Natural killer cell treated with Interleukin-12 subunit alpha and Interleukin-12 subunit beta and Interleukin-15 and Interleukin-18, amount 100 ng/mL, for 72 hours (primary cell): ENCODE data around the gene MYOCD. TPM values are rescaled to one million over a fixed set of nuclear protein-coding genes. Genes with fewer than 3 reads are reported as not detected.

Source experiments
- ATAC-seq, 2 donors: fragments of 150-1000 bp; cut with Tn5 transposase in 1 of 2; sonication (Bioruptor Pico), chemical (Tn5 transposase) in 1 of 2; 2 replicates each; pipeline ENCODE4 v1.10.0; 2021
- DNase-seq: peaks from one replicate; pipeline ENCODE4 v3.0.0; 2022; ENCODE audit warnings: low spot score
- H3K27ac Mint-ChIP-seq, 2 donors: 1 replicate in 1 of 2; 2 replicates in 1 of 2; pipeline ENCODE4 v1.8.0; 2022; ENCODE audit warnings: mixed read lengths in 2 of 2, mild to moderate bottlenecking in 1 of 2, moderate library complexity in 1 of 2
- H3K27me3 Mint-ChIP-seq, 2 donors: 1 replicate in 1 of 2; 2 replicates in 1 of 2; pipeline ENCODE4 v1.8.0; 2022; ENCODE audit warnings: mixed read lengths in 2 of 2
- H3K36me3 Mint-ChIP-seq: one replicate; pipeline ENCODE4 v1.8.0; 2022; ENCODE audit warnings: mixed read lengths
- H3K4me1 Mint-ChIP-seq, 2 donors: 1 replicate in 1 of 2; 2 replicates in 1 of 2; pipeline ENCODE4 v1.8.0; 2022; ENCODE audit warnings: low read depth in 2 of 2, mixed read lengths in 2 of 2, mild to moderate bottlenecking in 1 of 2
- H3K4me3 Mint-ChIP-seq: one replicate; pipeline ENCODE4 v1.8.0; 2022; ENCODE audit warnings: mixed read lengths
- H3K9me3 Mint-ChIP-seq: 2 replicates; pipeline ENCODE4 v1.8.0; 2022; ENCODE audit warnings: mixed read lengths
- total RNA-seq, 2 donors: library from RNA; stranded (reverse); gene quantifications; one replicate each; pipeline ENCODE4 v1.2.3, GENCODE V29; 2022

The MYOCD gene
- not detected for total RNA-seq

GRCh38 chr17:12665263-12666210 lies at the start of gene MYOCD:
TSS of gene MYOCD (plus strand) at chr17:12665890. CDS start at chr17:12666189, 299 bp downstream.
- no peak within 1 kb of the TSS for H3K4me3 Mint-ChIP-seq
- H3K4me1 Mint-ChIP-seq = no peaks in the 10 kb centered on the region
- H3K9me3 Mint-ChIP-seq = peaks cover 2% of the 10 kb centered on the region
- peaks cover 36 to 57% of the 10 kb centered on the region in 2 donors for H3K27me3 Mint-ChIP-seq
- no peak for ATAC-seq
- no peak for DNase-seq
- H3K27ac Mint-ChIP-seq = no peak within 1 kb of the TSS
- no peaks in the 10 kb centered on the region for H3K36me3 Mint-ChIP-seq

- Mint-ChIP-seq H3K36me3 (no peaks in the 10 kb centered on the region), H3K9me3 (peaks cover 5% of the 10 kb centered on the region), H3K27me3 (no peaks in the 10 kb centered on the region), H3K27ac (no peak overlapping the region), H3K4me3 (no peak overlapping the region), H3K4me1 (no peaks in the 10 kb centered on the region)
- ATAC-seq (no peak), DNase-seq (no peak)
Measured at GRCh38 chr17:12616161-12616560, 49.5 kb upstream of the MYOCD start.

GRCh38 chr17:12618557-12618956 lies 47.1 kb upstream of the MYOCD start:
- Mint-ChIP-seq H3K4me3 (no peak overlapping the region), H3K36me3 (no peaks in the 10 kb centered on the region), H3K4me1 (no peaks in the 10 kb centered on the region), H3K9me3 (peaks cover 11% of the 10 kb centered on the region), H3K27me3 (no peaks in the 10 kb centered on the region), H3K27ac (no peak overlapping the region)
- DNase-seq = no peak
- ATAC-seq = no peak

GRCh38 chr17:12619459-12620199 lies 46.1 kb upstream of the MYOCD start:
- no peaks in the 10 kb centered on the region for H3K27me3 Mint-ChIP-seq
- H3K4me1 Mint-ChIP-seq = no peaks in the 10 kb centered on the region
- peaks cover 10% of the 10 kb centered on the region for H3K9me3 Mint-ChIP-seq
- no peaks in the 10 kb centered on the region for H3K36me3 Mint-ChIP-seq
- DNase-seq = no peak
- no peak for ATAC-seq
- no peak overlapping the region for H3K4me3 Mint-ChIP-seq
- no peak overlapping the region for H3K27ac Mint-ChIP-seq

GRCh38 chr17:12620200-12620720 lies 45.4 kb upstream of the MYOCD start:
- no peak for DNase-seq
- no peaks in the 10 kb centered on the region for H3K27me3 Mint-ChIP-seq
- peaks cover 10% of the 10 kb centered on the region for H3K9me3 Mint-ChIP-seq
- no peak overlapping the region for H3K4me3 Mint-ChIP-seq
- no peaks in the 10 kb centered on the region for H3K4me1 Mint-ChIP-seq
- H3K36me3 Mint-ChIP-seq = no peaks in the 10 kb centered on the region
- no peak overlapping the region for H3K27ac Mint-ChIP-seq
- ATAC-seq = no peak

- Mint-ChIP-seq H3K9me3 (peaks cover 10% of the 10 kb centered on the region), H3K27ac (no peak overlapping the region), H3K4me3 (no peak overlapping the region), H3K27me3 (no peaks in the 10 kb centered on the region), H3K36me3 (no peaks in the 10 kb centered on the region), H3K4me1 (no peaks in the 10 kb centered on the region)
- no peak for ATAC-seq
- DNase-seq = no peak
Measured at GRCh38 chr17:12622726-12623125, 43.0 kb upstream of the MYOCD start.

GRCh38 chr17:12623220-12623848 lies 42.4 kb upstream of the MYOCD start:
- peaks cover 10% of the 10 kb centered on the region for H3K9me3 Mint-ChIP-seq
- ATAC-seq (no peak), DNase-seq (no peak)
- no peaks in the 10 kb centered on the region for H3K36me3 Mint-ChIP-seq
- no peak overlapping the region for H3K27ac Mint-ChIP-seq
- no peaks in the 10 kb centered on the region for H3K4me1 Mint-ChIP-seq
- H3K4me3 Mint-ChIP-seq = no peak overlapping the region
- H3K27me3 Mint-ChIP-seq = no peaks in the 10 kb centered on the region

- Mint-ChIP-seq H3K27ac (no peak overlapping the region), H3K4me3 (no peak overlapping the region), H3K9me3 (peaks cover 10% of the 10 kb centered on the region), H3K36me3 (no peaks in the 10 kb centered on the region), H3K27me3 (no peaks in the 10 kb centered on the region), H3K4me1 (no peaks in the 10 kb centered on the region)
- no peak for DNase-seq
- ATAC-seq = no peak
Measured at GRCh38 chr17:12624211-12624610, 41.5 kb upstream of the MYOCD start.

GRCh38 chr17:12625092-12625491 lies 40.6 kb upstream of the MYOCD start:
- no peaks in the 10 kb centered on the region for H3K27me3 Mint-ChIP-seq
- DNase-seq = no peak
- peaks cover 10% of the 10 kb centered on the region for H3K9me3 Mint-ChIP-seq
- no peak for ATAC-seq
- H3K4me1 Mint-ChIP-seq = no peaks in the 10 kb centered on the region
- no peak overlapping the region for H3K27ac Mint-ChIP-seq
- H3K4me3 Mint-ChIP-seq = no peak overlapping the region
- H3K36me3 Mint-ChIP-seq = no peaks in the 10 kb centered on the region

GRCh38 chr17:12627177-12627629 lies 38.5 kb upstream of the MYOCD start:
- Mint-ChIP-seq H3K4me3 (no peak overlapping the region), H3K27ac (no peak overlapping the region), H3K36me3 (no peaks in the 10 kb centered on the region), H3K27me3 (no peaks in the 10 kb centered on the region), H3K9me3 (peaks cover 11% of the 10 kb centered on the region), H3K4me1 (no peaks in the 10 kb centered on the region)
- DNase-seq (no peak), ATAC-seq (no peak)

GRCh38 chr17:12627781-12628451 lies 37.8 kb upstream of the MYOCD start:
- Mint-ChIP-seq H3K9me3 (peaks cover 7% of the 10 kb centered on the region), H3K27me3 (no peaks in the 10 kb centered on the region), H3K4me1 (no peaks in the 10 kb centered on the region), H3K4me3 (no peak overlapping the region), H3K36me3 (no peaks in the 10 kb centered on the region), H3K27ac (no peak overlapping the region)
- no peak for DNase-seq
- no peak for ATAC-seq

- ATAC-seq (no peak), DNase-seq (no peak)
- Mint-ChIP-seq H3K4me1 (no peaks in the 10 kb centered on the region), H3K27ac (no peak overlapping the region), H3K36me3 (no peaks in the 10 kb centered on the region), H3K27me3 (no peaks in the 10 kb centered on the region), H3K4me3 (no peak overlapping the region), H3K9me3 (peaks cover 4% of the 10 kb centered on the region)
Measured at GRCh38 chr17:12631076-12631475, 34.6 kb upstream of the MYOCD start.

- H3K4me1 Mint-ChIP-seq = no peaks in the 10 kb centered on the region
- H3K4me3 Mint-ChIP-seq = no peak overlapping the region
- peaks cover 9% of the 10 kb centered on the region for H3K9me3 Mint-ChIP-seq
- no peaks in the 10 kb centered on the region for H3K36me3 Mint-ChIP-seq
- H3K27ac Mint-ChIP-seq = no peak overlapping the region
- DNase-seq = no peak
- ATAC-seq = no peak
- H3K27me3 Mint-ChIP-seq = no peaks in the 10 kb centered on the region
Measured at GRCh38 chr17:12632785-12633184, 32.9 kb upstream of the MYOCD start.
